Measurements from ENCODE around the gene ANKRD23.

ANKRD23 gene

DNA sequence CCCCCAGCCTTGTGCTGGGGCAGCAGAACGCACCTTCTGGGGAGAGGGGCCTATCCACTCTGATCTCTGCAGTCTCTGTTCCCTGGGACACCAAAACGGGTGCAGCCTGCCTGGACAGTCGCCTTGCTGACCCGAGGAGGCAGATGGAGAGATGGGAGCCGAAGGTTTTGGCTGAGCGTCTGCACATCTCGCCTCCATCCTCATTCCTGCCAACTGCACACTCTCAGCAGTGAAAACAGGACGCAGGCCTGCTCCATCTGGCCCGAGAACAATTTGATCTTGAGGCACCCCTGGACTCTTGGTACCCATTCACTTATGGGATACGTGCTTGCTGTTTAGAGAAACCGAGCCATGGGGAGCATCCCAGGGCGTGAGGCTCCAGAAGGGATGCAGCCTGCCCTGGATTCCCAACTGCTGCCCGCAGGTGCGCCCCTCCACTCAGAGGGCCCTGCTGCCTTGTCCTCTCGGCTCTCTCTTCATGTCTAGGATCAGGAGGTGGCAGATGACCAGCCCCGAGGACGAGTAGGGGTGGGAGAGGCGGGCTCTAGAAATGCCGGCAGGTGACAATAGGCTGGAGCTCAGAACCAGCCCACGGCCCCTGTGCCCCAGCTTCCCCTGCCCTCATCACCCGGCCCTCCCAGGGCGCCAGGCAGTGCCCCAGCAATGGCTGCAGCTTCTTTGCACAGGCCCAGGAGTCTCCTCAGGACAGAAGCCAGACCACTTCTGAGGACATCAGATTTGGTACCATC, 35.1 kb upstream of the ANKRD23 start:
- H3K9me2 ChIP-seq (ENCODE audit: low read depth, low read length): no peaks in the 10 kb centered on the region
- peaks cover 5% of the 10 kb centered on the region for H3K4me1 ChIP-seq (ENCODE audit: insufficient read depth, low read length, severe bottlenecking)
- no peaks in the 10 kb centered on the region for H3K36me3 ChIP-seq (ENCODE audit: insufficient read depth, low read length)
- TF ChIP-seq EZH2 (IDR thresholded peaks at IDR 0.05; ENCODE audit: borderline replicate concordance, low read length): no peak
- TF ChIP-seq, protein P1, sequence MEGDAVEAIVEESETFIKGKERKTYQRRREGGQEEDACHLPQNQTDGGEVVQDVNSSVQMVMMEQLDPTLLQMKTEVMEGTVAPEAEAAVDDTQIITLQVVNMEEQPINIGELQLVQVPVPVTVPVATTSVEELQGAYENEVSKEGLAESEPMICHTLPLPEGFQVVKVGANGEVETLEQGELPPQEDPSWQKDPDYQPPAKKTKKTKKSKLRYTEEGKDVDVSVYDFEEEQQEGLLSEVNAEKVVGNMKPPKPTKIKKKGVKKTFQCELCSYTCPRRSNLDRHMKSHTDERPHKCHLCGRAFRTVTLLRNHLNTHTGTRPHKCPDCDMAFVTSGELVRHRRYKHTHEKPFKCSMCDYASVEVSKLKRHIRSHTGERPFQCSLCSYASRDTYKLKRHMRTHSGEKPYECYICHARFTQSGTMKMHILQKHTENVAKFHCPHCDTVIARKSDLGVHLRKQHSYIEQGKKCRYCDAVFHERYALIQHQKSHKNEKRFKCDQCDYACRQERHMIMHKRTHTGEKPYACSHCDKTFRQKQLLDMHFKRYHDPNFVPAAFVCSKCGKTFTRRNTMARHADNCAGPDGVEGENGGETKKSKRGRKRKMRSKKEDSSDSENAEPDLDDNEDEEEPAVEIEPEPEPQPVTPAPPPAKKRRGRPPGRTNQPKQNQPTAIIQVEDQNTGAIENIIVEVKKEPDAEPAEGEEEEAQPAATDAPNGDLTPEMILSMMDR (IDR thresholded peaks at IDR 0.05; ENCODE audit: low read length): no peak
- H3K4me3 ChIP-seq (ENCODE audit: low read depth, low read length, poor library complexity, severe bottlenecking): no peak overlapping the region
- H3K9me3 ChIP-seq (ENCODE audit: low read length): no peaks in the 10 kb centered on the region
- no peaks in the 10 kb centered on the region for H3K79me2 ChIP-seq (ENCODE audit: insufficient read depth, low read length)
- no peaks in the 10 kb centered on the region for H4K20me1 ChIP-seq (ENCODE audit: insufficient read depth, low read length)
- no peak overlapping the region for H2AFZ ChIP-seq (ENCODE audit: low read length)
- H3K27ac ChIP-seq (ENCODE audit: low read depth, low read length, poor library complexity, severe bottlenecking): no peak overlapping the region
- H3K27me3 ChIP-seq (ENCODE audit: insufficient read depth, low read length): peaks cover 13% of the 10 kb centered on the region
- H3F3A ChIP-seq (ENCODE audit: insufficient read depth, low read length): no peaks in the 10 kb centered on the region
- no peak overlapping the region for H3K4me2 ChIP-seq (ENCODE audit: low read length)
- H3K9ac ChIP-seq (ENCODE audit: low read length): no peak overlapping the region

DNA sequence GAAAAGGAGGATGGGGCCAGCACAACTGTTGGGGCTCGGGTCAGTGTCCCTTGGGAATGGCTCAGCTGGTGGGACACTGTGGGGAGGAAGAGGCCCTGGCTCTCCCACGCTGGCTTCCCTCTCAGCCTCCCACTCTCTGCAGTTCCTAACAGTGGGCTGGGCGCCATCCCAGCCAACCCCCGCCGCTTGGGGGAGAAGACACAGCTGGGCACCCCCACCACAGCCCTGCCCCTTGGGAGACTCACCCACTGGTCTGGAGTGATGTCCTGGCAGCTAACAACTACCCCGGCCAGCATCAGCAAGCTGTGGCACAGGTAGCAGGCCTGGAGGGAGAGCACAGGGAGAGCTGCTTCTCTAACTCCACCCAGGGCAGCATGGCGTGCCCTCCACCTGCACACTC, 34.4 kb upstream of the ANKRD23 start:
- Histone ChIP-seq H3K27ac (ENCODE audit: low read depth, low read length, poor library complexity, severe bottlenecking) (no peak overlapping the region), H2AFZ (ENCODE audit: low read length) (no peak overlapping the region), H3K4me2 (ENCODE audit: low read length) (no peak overlapping the region), H3K4me3 (ENCODE audit: low read depth, low read length, poor library complexity, severe bottlenecking) (no peak overlapping the region), H3K9me3 (ENCODE audit: low read length) (no peaks in the 10 kb centered on the region), H3K79me2 (ENCODE audit: insufficient read depth, low read length) (no peaks in the 10 kb centered on the region), H3K27me3 (ENCODE audit: insufficient read depth, low read length) (peaks cover 19% of the 10 kb centered on the region), H3F3A (ENCODE audit: insufficient read depth, low read length) (no peaks in the 10 kb centered on the region), H3K9me2 (ENCODE audit: low read depth, low read length) (no peaks in the 10 kb centered on the region), H3K4me1 (ENCODE audit: insufficient read depth, low read length, severe bottlenecking) (peaks cover 5% of the 10 kb centered on the region), H4K20me1 (ENCODE audit: insufficient read depth, low read length) (no peaks in the 10 kb centered on the region), H3K36me3 (ENCODE audit: insufficient read depth, low read length) (no peaks in the 10 kb centered on the region), H3K9ac (ENCODE audit: low read length) (no peak overlapping the region)
- TF ChIP-seq, protein P1 (IDR thresholded peaks at IDR 0.05; ENCODE audit: low read length): no peak
- no peak for TF ChIP-seq EZH2 (IDR thresholded peaks at IDR 0.05; ENCODE audit: borderline replicate concordance, low read length)

DNA sequence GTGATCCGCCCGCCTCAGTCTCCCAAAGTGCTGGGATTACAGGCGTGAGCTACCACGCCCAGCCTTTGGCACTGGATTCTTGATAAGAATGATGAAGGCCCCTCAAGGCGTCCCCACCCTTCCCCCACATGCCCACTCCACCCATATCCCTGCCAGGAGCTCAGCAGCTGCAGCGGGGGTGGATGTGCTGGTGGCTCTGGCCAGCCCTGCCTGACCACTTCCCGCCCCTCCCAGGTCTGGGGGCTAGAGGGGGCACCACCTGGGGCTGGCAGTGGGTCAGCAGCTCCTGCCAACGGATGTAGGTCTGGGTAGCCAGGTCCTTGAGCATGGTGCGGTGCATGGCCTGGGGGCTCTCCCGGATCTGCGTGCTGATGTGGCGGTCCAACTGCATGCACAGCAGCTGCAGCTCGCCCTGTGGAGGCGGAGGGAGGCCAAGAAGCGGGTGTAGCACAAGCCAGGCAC, 33.8 kb upstream of the ANKRD23 start:
- no peak for TF ChIP-seq EZH2 (IDR thresholded peaks at IDR 0.05; ENCODE audit: borderline replicate concordance, low read length)
- H4K20me1 ChIP-seq (ENCODE audit: insufficient read depth, low read length): no peaks in the 10 kb centered on the region
- no peaks in the 10 kb centered on the region for H3F3A ChIP-seq (ENCODE audit: insufficient read depth, low read length)
- H2AFZ ChIP-seq (ENCODE audit: low read length): no peak overlapping the region
- no peaks in the 10 kb centered on the region for H3K9me3 ChIP-seq (ENCODE audit: low read length)
- H3K36me3 ChIP-seq (ENCODE audit: insufficient read depth, low read length): no peaks in the 10 kb centered on the region
- no peaks in the 10 kb centered on the region for H3K9me2 ChIP-seq (ENCODE audit: low read depth, low read length)
- no peak overlapping the region for H3K4me3 ChIP-seq (ENCODE audit: low read depth, low read length, poor library complexity, severe bottlenecking)
- H3K9ac ChIP-seq (ENCODE audit: low read length): no peak overlapping the region
- H3K27ac ChIP-seq (ENCODE audit: low read depth, low read length, poor library complexity, severe bottlenecking): no peak overlapping the region
- no peak overlapping the region for H3K4me2 ChIP-seq (ENCODE audit: low read length)
- H3K27me3 ChIP-seq (ENCODE audit: insufficient read depth, low read length): peaks cover 19% of the 10 kb centered on the region
- no peaks in the 10 kb centered on the region for H3K79me2 ChIP-seq (ENCODE audit: insufficient read depth, low read length)
- peaks cover 5% of the 10 kb centered on the region for H3K4me1 ChIP-seq (ENCODE audit: insufficient read depth, low read length, severe bottlenecking)

DNA sequence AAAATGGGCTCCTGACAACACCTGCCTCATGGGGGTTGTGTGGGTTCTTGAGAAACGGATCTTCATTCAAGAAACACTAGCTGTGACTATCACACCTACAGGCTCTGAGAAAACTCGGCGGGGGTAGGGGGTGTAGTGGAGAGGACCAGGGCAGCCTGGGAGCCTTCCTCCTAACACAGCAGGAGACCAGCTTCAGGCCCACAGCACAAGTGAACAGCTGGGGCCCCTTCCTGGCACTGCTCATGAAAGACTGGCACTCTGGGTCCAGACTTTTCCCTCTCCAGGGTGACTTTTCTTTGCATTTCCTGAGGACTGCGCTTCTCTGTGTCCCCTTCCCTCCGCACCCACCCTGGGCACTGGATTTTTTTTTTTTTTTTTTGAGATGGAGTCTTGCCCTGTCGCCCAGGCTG, 33.2 kb upstream of the ANKRD23 start:
- Histone ChIP-seq H3K9me3 (ENCODE audit: low read length) (no peaks in the 10 kb centered on the region), H2AFZ (ENCODE audit: low read length) (no peak overlapping the region), H3K4me2 (ENCODE audit: low read length) (no peak overlapping the region), H3K27ac (ENCODE audit: low read depth, low read length, poor library complexity, severe bottlenecking) (no peak overlapping the region), H3K4me1 (ENCODE audit: insufficient read depth, low read length, severe bottlenecking) (peaks cover 5% of the 10 kb centered on the region), H3K79me2 (ENCODE audit: insufficient read depth, low read length) (no peaks in the 10 kb centered on the region), H3K4me3 (ENCODE audit: low read depth, low read length, poor library complexity, severe bottlenecking) (no peak overlapping the region), H4K20me1 (ENCODE audit: insufficient read depth, low read length) (no peaks in the 10 kb centered on the region), H3K27me3 (ENCODE audit: insufficient read depth, low read length) (peaks cover 19% of the 10 kb centered on the region), H3K36me3 (ENCODE audit: insufficient read depth, low read length) (no peaks in the 10 kb centered on the region), H3F3A (ENCODE audit: insufficient read depth, low read length) (no peaks in the 10 kb centered on the region), H3K9me2 (ENCODE audit: low read depth, low read length) (no peaks in the 10 kb centered on the region), H3K9ac (ENCODE audit: low read length) (no peak overlapping the region)
- TF ChIP-seq EZH2 (IDR thresholded peaks at IDR 0.05; ENCODE audit: borderline replicate concordance, low read length): no peak
- TF ChIP-seq, protein P1 (IDR thresholded peaks at IDR 0.05; ENCODE audit: low read length): no peak

Data from OCI-LY1 (cell line).